WERI-Rb-1 (cell line): ENCODE measurements around the gene ITGAV.

ENCODE experiments used
- DNase-seq: peaks from one replicate; pipeline ENCODE4 v3.0.0-alpha.2; 2020
- H3K27ac ChIP-seq: fragments of 250-450 bp; sonication (Bioruptor Pico); 2 replicates; pipeline ENCODE4 v1.5.1; 2020; ENCODE audit warnings: mild to moderate bottlenecking, moderate library complexity
- H3K27me3 ChIP-seq: fragments of 250-450 bp; sonication (Bioruptor Pico); 2 replicates; pipeline ENCODE4 v1.5.1; 2021; ENCODE audit warnings: mild to moderate bottlenecking, low read depth, moderate library complexity; ENCODE audit not compliant: insufficient read depth, severe bottlenecking
- H3K36me3 ChIP-seq: fragments of 250-450 bp; sonication (Bioruptor Pico); 2 replicates; pipeline ENCODE4 v1.5.1; 2020; ENCODE audit warnings: mild to moderate bottlenecking, moderate library complexity
- H3K4me3 ChIP-seq: 2 replicates; pipeline ENCODE4 v1.5.1; 2011; ENCODE audit warnings: low read depth, mild to moderate bottlenecking, control low read depth, low read length
- H3K9me3 ChIP-seq: fragments of 250-450 bp; sonication (Bioruptor Pico); 2 replicates; pipeline ENCODE4 v1.5.1; 2021; ENCODE audit warnings: mild to moderate bottlenecking, moderate library complexity; ENCODE audit not compliant: severe bottlenecking
- CTCF ChIP-seq: IDR thresholded peaks from 2 replicates; pipeline ENCODE4 v1.5.1; 2011; ENCODE audit warnings: low read depth, mild to moderate bottlenecking, control low read depth, inconsistent platforms, low read length

ITGAV gene

GRCh38 chr2:186716899-186717298, 127.0 kb downstream of the ITGAV start:
- no peak for DNase-seq
- TF ChIP-seq CTCF: no peak
- Histone ChIP-seq H3K36me3 (no peaks in the 10 kb centered on the region), H3K27ac (no peak overlapping the region), H3K4me3 (no peak overlapping the region), H3K27me3 (no peaks in the 10 kb centered on the region), H3K9me3 (no peaks in the 10 kb centered on the region)

- Histone ChIP-seq H3K4me3 (no peak overlapping the region), H3K36me3 (no peaks in the 10 kb centered on the region), H3K27me3 (no peaks in the 10 kb centered on the region), H3K27ac (no peak overlapping the region), H3K9me3 (no peaks in the 10 kb centered on the region)
- no peak for TF ChIP-seq CTCF
- no peak for DNase-seq
These were observed 127.6 kb downstream of the ITGAV start for GRCh38 chr2:186717320-186718007.

- H3K4me3 ChIP-seq: no peak overlapping the region
- H3K9me3 ChIP-seq: no peaks in the 10 kb centered on the region
- no peak for DNase-seq
- no peaks in the 10 kb centered on the region for H3K27me3 ChIP-seq
- TF ChIP-seq CTCF: no peak
- no peaks in the 10 kb centered on the region for H3K36me3 ChIP-seq
- no peak overlapping the region for H3K27ac ChIP-seq
These were observed 128.3 kb downstream of the ITGAV start for GRCh38 chr2:186718122-186718521.

GRCh38 chr2:186718903-186719302, 129.0 kb downstream of the ITGAV start:
- no peak for DNase-seq
- no peak overlapping the region for H3K4me3 ChIP-seq
- no peaks in the 10 kb centered on the region for H3K9me3 ChIP-seq
- TF ChIP-seq CTCF: no peak
- no peaks in the 10 kb centered on the region for H3K36me3 ChIP-seq
- no peaks in the 10 kb centered on the region for H3K27me3 ChIP-seq
- H3K27ac ChIP-seq: no peak overlapping the region

- H3K9me3 ChIP-seq: no peaks in the 10 kb centered on the region
- H3K27ac ChIP-seq: no peak overlapping the region
- DNase-seq: no peak
- H3K36me3 ChIP-seq: no peaks in the 10 kb centered on the region
- TF ChIP-seq CTCF: no peak
- H3K27me3 ChIP-seq: no peaks in the 10 kb centered on the region
- no peak overlapping the region for H3K4me3 ChIP-seq
These were observed 132.1 kb downstream of the ITGAV start for GRCh38 chr2:186721956-186722355.

GRCh38 chr2:186724736-186725135, 134.9 kb downstream of the ITGAV start:
- no peak overlapping the region for H3K4me3 ChIP-seq
- no peaks in the 10 kb centered on the region for H3K27me3 ChIP-seq
- H3K9me3 ChIP-seq: no peaks in the 10 kb centered on the region
- no peak for TF ChIP-seq CTCF
- DNase-seq: no peak
- H3K36me3 ChIP-seq: no peaks in the 10 kb centered on the region
- H3K27ac ChIP-seq: no peak overlapping the region
